ENCODE data around the gene LCP2.

The LCP2 gene

DNA sequence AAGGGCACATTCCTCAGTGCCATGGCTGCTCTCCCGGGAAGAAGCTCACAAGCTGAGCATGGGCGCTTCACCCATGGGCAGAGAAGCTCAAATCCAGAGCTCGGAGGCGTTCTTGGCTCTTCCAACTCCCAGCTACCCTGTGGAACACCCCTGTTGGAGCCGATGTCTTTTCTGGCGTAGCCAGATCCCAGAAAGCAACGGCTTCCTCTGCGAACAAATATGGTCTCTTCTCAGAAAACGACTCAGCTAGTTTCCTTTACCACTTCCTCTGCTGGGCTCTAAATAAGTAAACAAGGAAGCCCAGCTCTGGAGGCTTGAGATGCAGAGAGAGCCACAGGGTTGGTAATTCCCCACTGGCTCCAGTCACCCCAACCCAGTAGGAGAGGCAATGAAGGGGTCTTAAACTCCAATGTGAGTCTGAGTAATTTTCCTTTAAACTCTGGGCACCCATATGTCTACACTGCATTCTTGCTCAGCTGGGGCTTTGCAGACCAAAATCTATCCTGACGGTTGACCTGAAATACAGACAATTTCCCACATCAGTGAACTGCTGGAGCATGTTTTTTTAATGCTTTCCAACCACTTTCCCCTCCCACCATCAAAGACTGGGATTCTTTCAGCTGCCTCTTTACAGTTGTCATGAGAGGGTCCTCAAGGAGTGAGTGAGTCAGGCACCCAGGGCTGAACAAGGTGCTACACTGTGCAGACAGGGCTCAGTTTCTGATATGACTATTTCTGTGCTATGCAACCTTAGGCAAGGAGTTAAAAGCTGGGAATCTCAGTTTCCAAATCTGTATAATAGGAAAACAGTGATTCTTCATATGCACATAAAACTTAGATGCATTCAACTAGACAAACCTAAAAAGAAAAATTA is at the start of gene LCP2:
TSS of gene LCP2 (minus strand) at position 189 of the 874 bp plus-strand sequence. CDS start at position 23, 166 bp downstream.
- no peak for DNase-seq (ENCODE audit: low read depth)

DNA sequence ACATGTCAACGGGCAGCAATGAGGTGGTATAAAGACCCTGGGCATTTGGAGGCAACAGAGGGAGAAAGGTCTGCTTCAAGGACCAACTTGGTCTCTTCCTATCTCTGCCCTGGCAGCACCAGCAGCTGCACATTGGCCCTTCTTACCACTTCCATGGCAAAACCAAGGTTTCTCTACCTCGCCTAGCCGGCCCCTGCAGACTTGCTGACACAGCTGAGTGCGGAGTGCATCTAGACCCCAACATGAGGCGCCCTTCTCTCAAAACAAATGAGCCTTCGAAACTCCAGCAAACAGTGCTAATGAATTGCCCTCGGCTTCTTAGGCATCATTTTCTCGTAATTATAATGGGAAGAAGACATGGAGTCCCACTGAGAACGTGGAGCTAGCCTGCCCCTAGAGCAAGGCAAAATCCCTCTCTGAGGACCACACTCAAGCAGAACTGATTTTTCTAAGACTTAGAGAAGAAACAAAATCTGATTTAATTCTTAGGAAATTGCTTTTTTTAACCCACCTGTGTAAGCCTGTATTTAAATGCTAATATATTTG is 49.5 kb upstream of the LCP2 start:
- DNase-seq (ENCODE audit: low read depth), result no peak

DNA sequence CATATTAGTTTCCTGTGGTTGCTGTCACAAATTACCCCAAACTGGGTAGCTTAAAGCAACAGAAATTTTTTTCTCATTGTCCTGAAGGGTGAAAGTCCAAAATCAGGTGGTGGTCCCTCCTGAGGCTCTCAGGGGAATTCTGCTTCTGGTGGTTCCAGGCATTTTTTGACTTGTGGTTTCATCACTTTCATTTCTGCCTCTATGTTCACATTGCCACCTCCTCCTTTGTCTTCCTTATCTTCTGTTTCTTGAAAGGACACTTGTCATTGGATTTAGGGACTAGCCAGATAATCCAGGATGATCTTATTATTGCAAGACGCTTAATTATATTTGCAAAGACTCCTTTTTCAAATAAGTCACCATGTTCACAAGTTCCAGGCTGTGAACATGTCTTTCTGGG is 48.4 kb upstream of the LCP2 start:
- DNase-seq (ENCODE audit: low read depth), result no peak

DNA sequence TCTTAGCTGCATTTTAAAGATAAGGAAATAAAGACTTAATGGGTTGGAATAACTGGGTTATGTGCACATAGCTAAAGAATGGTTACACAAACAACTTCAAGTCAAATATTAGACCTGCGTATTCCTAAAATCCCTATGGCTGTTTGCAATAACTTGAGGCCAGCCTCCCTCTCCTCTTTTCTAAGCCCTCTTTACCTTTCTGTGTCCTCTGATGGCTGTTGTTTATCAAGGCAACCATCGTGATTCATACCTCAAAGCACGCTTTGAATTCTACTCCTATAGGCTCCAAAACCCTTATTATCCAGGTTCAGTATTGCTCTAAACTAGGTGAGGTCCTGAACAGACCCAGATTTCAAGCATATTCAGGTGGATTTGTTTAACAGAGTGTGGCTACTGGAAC is 45.6 kb upstream of the LCP2 start:
- no peak for DNase-seq (ENCODE audit: low read depth)

DNA sequence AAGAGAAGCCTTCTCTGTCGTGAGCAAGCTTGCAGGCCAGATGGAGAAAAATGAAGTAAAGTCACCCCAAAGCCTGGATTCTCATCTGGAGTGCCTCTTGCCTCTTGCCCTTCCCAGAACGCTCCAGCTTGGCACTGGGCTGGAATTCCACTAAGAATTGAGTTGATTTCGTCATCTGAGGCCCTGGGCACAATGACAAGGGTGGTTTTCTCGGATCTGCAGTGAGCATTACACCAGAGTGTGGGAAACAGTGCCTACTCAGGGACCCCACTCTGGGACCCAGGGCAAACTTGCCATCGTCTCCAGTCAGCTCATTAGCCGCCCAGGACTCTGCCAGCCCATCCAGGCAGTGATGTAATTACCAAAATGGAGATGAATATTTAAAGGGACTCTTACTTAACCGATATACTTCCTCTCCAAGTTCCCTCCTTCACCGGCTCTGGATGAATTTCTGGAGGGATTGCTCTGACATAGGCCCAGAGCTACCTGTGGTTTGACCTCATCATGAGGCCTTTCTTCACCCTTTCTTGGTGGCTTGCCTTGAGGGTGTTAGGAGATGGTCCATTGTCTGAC is 44.7 kb upstream of the LCP2 start:
- DNase-seq (ENCODE audit: low read depth), result no peak

DNA sequence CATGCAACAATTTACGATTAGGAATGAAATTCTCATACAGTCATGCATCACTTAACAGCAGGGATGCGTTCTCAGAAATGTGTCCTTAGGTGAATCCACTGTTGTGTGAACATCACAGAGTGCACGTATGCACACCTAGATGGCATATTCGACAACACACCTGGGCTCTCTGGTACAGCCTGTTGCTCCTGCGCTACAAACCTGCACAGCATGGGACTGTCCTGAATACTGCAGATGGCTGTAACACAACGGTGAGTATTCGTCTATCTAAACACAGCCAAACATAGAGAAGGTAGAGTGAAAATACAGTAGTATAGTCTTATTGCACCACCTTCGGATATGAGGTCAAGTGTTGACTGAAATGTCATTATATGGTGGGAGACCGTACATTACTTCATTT is 44.0 kb upstream of the LCP2 start:
- no peak for DNase-seq (ENCODE audit: low read depth)

DNA sequence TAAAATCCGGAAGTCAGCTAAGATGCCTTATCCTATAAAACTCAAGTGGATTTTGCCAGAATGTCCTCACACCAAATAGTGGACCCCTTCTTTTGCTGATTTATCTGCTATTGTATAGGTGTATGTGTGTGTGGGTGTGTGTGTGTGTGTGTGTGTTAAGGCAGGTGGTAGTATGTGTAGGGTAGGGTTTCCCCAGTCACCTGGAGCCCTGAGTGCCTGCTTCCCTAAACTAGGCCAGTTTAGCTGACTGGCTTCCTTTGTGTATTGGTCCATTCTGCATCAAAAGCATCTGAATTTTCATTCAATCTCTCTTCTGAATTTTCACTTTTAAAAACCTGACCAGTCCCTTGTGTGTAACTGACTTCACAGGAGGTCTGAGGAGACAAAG is 42.2 kb upstream of the LCP2 start:
- DNase-seq (ENCODE audit: low read depth), result no peak

DNA sequence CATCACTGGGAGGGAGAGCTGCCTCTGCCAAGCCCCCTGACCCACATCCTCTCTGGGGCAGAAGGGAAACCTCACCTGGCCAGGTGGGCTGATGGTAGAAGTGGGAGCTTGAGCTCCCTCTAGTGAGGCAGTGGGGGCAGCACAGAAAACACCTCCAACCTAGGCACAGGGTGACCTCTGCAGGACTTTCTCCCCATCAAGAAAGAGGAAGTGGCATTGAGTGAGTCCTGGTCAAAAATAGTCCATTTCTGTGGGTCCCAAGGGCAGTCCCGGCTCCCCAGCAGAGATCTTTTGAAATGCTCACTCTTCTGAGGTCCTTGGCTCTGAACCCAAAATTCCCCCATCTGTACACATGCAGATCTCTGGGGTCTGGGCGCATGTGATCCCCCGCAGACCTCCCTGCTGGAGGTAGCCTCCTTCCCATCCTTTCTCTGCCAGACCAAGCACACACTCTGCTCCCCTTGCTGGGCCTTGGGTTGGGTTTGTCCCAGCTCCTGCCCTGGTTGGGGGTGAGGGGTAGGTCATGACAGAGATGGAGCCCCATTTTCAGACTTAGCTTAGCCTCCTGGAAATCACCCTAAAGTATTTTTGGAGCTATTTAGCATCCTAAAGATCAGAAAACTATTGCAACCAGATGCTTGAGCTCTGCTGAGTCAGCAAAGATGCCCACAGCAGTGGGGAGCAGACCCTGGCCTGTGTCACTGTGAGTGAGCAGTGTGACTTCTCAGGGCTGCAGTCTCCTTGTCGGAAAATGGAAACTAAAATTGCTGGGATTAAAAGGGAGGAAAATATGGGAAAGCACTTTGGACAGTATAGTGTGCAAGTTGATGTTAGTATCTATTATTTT is 41.6 kb upstream of the LCP2 start:
- no peak for DNase-seq (ENCODE audit: low read depth)

DNA sequence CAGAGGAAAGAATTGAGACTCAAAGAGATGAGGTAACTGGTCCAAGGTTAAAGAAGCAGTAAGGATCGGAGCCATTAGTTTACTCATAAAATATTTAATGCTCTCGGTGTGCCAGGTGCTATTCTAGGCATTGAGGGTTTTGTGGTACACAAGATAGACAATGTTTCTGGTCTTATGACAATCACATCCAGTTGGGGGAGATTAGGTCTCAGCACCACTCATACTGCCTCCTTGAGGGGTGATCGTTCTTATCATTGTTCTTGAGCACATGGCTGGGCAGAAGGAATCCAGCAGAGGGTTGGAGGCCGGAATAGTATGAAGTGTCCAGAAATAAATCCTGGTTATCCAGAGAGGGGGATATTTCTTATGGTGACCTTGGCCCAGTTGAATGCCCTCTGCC is 40.7 kb upstream of the LCP2 start:
- no peak for DNase-seq (ENCODE audit: low read depth)

DNA sequence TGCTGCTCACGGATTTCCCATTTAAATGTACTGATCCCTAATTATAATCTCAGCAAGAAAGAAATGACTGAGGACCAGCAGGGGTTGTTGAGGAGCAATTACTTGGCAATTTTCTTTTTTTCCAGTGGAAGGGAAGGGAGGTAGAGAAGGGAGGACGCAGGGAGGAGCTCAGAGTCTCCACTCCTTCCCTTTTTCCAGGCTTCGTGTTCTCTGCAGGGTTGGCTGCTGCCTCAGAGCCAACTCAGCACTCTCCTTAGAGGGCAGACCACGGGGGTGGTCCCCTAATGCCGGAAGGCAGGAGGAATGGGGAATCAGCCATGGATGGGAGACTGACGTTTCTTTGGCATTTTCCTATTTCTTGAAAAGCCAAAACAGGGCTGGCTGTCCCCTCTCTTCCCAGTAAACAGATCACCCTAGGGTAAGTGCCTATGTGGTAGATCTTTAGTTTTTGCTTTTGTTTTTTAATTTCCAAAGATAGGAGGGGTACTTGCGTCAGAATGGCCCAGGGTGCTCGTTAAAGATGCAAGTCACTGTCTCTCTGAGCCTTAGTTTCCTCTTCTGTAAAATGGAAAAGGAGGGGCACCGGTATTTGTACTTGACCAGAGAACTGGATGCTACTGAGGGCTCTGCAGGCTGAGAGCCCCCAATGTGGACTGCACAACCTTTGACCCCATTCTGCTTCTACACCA is 39.6 kb upstream of the LCP2 start:
- DNase-seq (ENCODE audit: low read depth), result no peak

DNA sequence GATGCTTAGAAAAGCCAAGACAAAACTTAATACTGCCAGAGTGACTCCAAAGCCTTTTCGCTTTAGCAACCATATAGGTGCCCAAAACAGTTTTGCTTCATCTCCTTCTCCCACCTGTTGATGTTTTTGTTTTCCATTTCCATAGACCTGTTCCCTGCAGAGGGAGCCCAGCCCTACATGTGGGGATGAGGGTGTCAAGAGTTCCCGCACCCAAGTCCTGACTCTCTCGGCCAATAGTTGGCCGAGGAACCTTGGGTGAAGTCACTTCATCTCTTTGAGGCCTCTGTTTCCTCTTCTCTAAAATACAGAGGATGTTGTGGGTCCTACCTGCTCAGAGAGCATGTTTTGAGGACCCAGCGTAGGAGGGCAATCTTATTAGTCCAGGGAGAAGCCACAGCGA is 38.5 kb upstream of the LCP2 start:
- no peak for DNase-seq (ENCODE audit: low read depth)

DNA sequence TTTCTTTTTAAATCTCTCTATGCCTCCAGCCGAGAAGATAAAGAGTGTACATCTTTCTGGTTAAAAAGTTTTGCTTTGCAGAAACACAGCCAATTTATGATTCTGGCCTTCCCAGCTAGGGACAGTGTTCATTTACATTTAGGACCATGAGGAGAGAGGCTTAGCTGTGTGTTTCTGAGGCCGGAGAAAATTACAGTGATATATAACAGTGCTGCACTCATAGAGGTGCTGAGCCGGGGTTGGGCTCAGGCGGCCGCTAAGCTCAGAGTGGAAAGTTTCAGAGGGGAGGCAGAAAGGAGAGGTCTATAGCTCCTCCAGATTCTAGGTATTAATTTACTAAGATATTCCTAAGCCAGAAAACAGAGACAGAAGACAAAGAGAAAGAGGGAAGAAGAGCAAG is 37.0 kb upstream of the LCP2 start:
- DNase-seq (ENCODE audit: low read depth), result no peak

DNA sequence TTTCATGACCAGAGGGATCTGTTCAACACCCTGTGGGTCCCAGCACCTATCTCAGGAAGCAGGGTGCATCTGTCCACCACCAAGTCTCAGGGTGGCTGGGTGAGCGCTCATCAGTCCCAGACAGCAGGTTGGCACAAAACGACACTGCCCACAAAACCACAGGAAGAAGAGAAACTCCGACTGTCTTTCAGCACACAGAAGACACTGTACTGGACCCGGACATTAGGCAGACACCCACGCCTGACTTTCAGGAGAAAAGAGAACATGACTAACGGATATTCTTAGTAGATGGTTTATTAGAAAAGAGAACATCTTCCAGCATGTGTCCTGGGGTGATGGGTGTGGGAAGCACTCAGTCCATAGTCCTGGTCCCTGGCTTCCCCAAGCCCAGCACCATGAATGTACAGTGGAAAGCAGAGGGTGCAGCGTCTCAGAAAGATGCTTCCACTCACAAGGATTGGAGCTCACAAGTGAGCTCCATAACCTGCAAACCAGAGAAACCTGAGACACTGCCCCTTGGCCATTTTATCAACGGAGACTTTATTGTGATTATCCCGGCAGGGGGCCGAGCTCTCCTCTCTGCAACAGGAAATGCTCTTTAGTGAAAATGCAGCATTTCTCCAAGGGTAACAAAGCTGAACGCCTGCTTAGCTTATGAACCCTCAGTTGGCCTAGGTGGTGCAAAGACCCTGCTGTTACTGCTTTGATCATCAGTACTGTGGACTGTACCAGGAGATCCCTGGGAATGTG is 35.8 kb upstream of the LCP2 start:
- no peak for DNase-seq (ENCODE audit: low read depth)

DNA sequence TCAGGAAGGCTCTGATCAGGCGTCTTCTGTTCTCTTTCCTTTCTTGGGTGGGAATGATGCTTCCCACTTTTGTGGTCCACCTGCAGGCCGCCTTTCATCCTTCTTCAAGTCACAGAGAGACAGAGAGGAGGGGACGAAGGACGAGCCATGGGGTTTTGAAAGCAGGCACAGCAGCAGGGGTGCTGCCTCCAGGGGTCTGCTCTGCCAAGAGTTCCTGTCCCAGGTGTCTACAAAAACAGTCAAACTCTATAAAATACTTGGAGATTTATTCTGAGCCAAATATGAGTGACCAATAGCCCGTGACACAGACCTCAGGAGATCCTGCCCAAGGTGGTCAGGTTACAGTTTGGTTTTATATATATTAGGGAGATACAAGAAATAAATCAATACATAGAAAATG is 34.5 kb upstream of the LCP2 start:
- DNase-seq (ENCODE audit: low read depth), result no peak

DNA sequence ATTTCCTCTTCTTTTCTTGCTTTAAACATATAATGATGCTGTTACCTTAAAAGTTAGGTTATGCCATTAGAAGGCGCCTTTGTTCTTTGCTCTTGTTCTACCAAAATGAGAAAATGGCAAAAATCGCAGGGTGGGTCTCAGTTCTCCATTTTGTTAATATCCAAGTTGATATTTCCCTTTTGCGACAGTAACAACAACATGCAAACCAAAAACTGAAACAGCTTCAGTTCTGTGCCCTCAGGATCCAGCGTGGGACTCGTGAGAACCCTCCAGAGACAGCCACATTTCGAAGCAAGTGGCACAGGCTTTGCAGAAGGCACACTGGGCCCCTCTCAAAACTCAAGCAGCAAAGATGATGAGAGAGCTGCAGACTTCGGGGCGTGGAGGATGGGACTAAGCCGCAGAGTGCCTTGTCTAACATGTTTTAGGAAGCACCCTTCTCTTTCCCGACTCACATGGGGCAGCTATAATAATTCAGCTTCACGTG is 33.0 kb upstream of the LCP2 start:
- no peak for DNase-seq (ENCODE audit: low read depth)

DNA sequence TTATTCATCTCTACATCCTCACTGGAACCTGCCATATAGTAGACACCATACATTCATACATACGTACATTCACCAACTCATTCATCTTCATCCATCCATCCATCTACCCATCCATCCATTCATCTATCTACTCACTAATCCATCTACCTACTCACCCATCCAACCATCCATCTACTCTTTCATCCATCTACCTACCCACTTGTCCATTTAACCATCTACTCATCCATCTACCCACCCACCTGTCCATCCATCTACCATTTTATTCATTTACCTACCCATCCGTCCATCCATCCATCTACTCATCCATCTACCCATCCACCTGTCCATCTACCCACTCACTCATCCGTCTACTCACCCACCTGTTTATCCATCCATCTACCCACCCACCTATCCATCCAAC is 31.9 kb upstream of the LCP2 start:
- no peak for DNase-seq (ENCODE audit: low read depth)

DNA sequence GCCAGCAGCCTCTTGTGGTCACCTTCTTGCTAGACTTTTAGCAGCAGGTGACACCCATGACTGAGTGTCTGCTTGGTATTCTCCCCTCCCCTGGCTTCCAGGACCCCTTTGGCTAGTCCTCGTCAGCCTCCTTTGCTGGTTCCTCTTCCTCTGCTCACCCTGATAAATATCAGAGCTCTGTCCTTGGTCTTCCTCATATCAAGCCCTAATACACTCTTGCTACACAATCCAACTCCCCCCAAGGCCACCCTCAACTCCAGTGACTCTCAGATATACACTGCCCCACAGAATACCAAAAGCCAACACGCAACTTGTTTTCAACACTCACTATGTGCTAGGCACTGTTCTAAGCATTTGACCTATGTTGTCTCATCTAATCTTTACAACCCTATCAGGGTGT is 30.3 kb upstream of the LCP2 start:
- no peak for DNase-seq (ENCODE audit: low read depth)

DNA sequence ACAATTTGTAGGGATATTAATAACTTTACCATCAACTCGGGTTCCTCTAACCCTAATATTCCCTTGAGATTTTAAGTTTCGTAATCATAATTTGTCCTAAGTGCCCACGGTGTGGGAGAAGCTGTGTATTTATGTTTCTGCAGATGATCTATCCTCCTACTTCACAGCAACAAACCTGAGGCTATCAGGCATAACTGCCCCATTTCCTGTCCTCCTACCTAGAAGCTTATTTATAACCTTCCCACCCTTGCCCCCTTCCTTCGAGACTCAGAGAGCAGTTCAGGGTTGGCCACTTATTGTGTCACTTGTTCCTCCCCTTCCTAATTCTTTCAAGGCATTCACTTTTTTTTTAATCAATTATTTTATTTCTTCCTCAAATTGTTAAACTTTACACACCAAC is 29.6 kb upstream of the LCP2 start:
- no peak for DNase-seq (ENCODE audit: low read depth)

DNA sequence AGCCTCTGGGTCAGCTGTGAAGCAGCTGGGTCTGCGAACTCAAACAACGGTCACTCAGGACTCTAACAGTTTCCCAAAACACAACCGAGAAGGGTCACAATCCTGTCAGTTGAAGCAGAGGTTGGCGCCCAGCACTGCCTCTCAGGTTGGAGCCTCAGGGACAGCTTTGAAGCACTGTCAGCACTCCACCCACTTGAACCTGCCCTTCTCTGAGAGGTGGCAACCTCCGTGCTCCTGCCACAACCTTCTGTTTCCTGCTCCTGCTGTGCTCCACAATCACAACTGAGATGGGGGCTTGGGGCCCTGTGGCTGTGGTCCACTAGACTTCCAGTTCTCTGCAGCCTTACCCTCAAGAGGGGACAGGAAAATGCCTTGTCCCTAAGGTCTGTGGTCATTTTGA is 21.7 kb upstream of the LCP2 start:
- no peak for DNase-seq (ENCODE audit: low read depth)

DNA sequence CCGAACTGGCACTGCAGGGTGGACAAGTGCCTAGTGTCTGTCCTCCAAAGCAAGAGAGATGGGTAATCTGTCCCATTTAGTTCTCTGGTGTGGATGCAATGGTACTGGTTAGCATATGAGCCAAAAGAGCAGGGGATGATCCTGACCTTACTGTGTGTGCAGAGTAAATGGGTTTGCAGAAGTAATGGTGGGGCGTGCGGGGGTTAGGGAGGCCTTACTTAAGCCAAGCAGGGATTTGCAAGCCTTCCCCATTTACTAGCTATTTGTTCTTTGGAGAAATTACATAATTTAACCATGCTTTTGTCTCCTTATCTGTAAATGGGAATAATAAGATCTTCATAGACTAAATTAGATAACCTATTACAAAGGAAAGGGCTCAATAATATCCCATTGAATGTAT is 19.9 kb upstream of the LCP2 start:
- DNase-seq (ENCODE audit: low read depth), result no peak

DNA sequence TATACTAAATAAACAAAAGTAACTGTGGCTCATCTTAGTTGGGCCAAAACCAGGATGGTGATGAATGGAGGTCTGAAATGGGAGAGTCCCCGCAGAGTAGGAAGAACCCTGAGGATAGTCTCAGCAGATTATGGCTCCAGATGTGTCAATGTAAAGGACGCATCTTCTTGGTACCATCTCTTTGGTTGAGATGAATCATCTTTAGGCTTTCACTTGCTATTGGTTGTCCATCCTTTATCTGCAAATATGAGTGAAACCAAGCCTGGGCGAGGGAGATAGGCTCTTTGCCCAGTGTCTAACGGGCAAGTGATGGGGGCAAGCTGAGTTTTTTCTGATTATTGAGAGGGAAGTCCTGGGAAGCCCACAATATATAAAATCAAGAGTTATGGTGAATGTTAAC is 19.4 kb upstream of the LCP2 start:
- no peak for DNase-seq (ENCODE audit: low read depth)

Data from HS-5 (cell line).